DND-41 (cell line): ENCODE results near the gene GABBR2.

Source experiments
- ATAC-seq: fragments of 200-7000 bp; cut with Tn5 transposase; 3 replicates; pipeline ENCODE4 v1.9.1; 2021; ENCODE audit warnings: low read depth; ENCODE audit not compliant: insufficient read depth
- DNase-seq: peaks from one replicate; pipeline ENCODE4 v3.0.0-alpha.2; 2020
- H2AFZ ChIP-seq: 2 replicates; pipeline ENCODE4 v1.6.0; 2012; ENCODE audit warnings: low read depth, low read length
- H3K27ac ChIP-seq: 2 replicates; pipeline ENCODE4 v1.5.1; 2012; ENCODE audit warnings: low read length, inconsistent platforms
- H3K27me3 ChIP-seq: fragments of 200-600 bp; sonication (generic); 2 replicates; pipeline ENCODE4 v1.6.0; 2012; ENCODE audit warnings: low read length, mild to moderate bottlenecking, inconsistent platforms; ENCODE audit not compliant: insufficient read depth, poor library complexity
- H3K36me3 ChIP-seq: 2 replicates; pipeline ENCODE4 v1.5.1; 2012; ENCODE audit warnings: low read length, inconsistent platforms; ENCODE audit not compliant: insufficient read depth
- H3K4me1 ChIP-seq: 2 replicates; pipeline ENCODE4 v1.5.1; 2012; ENCODE audit warnings: mild to moderate bottlenecking, low read length; ENCODE audit not compliant: insufficient read depth
- H3K4me2 ChIP-seq: 2 replicates; pipeline ENCODE4 v1.6.0; 2012; ENCODE audit warnings: mild to moderate bottlenecking, moderate library complexity, low read length, inconsistent platforms; ENCODE audit not compliant: insufficient read depth
- H3K4me3 ChIP-seq, 2 experiments: fragments of 200-600 bp in 1 of 2; shearing (Covaris generic) in 1 of 2; 2 replicates each; pipeline ENCODE4 v1.5.1; 2012 to 2016; ENCODE audit warnings: inconsistent platforms in 2 of 2, low read length in 2 of 2, mild to moderate bottlenecking in 2 of 2, low read depth in 1 of 2, moderate library complexity in 1 of 2
- H3K79me2 ChIP-seq: 2 replicates; pipeline ENCODE4 v1.6.0; 2012; ENCODE audit warnings: low read length, inconsistent platforms; ENCODE audit not compliant: insufficient read depth
- H3K9ac ChIP-seq: 2 replicates; pipeline ENCODE4 v1.6.0; 2012; ENCODE audit warnings: low read depth, mild to moderate bottlenecking, inconsistent platforms, low read length, moderate library complexity
- H3K9me3 ChIP-seq: 2 replicates; pipeline ENCODE4 v1.5.1; 2012; ENCODE audit warnings: low read length, moderate library complexity, mild to moderate bottlenecking, inconsistent platforms; ENCODE audit not compliant: insufficient read depth, severe bottlenecking
- H4K20me1 ChIP-seq: 2 replicates; pipeline ENCODE4 v1.6.0; 2012; ENCODE audit warnings: low read length; ENCODE audit not compliant: insufficient read depth
- EZH2 ChIP-seq: IDR thresholded peaks from 3 replicates; pipeline ENCODE4 v1.6.1; 2012; ENCODE audit warnings: borderline replicate concordance, low read depth, mild to moderate bottlenecking, moderate library complexity, low read length, inconsistent platforms; ENCODE audit not compliant: severe bottlenecking
- TF ChIP-seq, protein P1 (sequence below): IDR thresholded peaks from 2 replicates; pipeline ENCODE4 v1.5.1; 2012; ENCODE audit warnings: borderline replicate concordance, low read length, moderate library complexity, mild to moderate bottlenecking; ENCODE audit not compliant: poor library complexity, severe bottlenecking; ENCODE audit errors: extremely low read depth

The GABBR2 gene

GRCh38 chr9:98312365-98312764, 396.4 kb downstream of the GABBR2 start:
- DNase-seq, result no peak
- Histone ChIP-seq H3K36me3 (no peaks in the 10 kb centered on the region), H3K79me2 (no peaks in the 10 kb centered on the region), H3K27ac (no peak overlapping the region), H3K4me1 (no peaks in the 10 kb centered on the region), H3K4me3 (no peak overlapping the region), H3K9ac (no peak overlapping the region), H3K27me3 (no peaks in the 10 kb centered on the region), H3K4me2 (no peak overlapping the region), H3K9me3 (no peaks in the 10 kb centered on the region), H2AFZ (no peak overlapping the region), H4K20me1 (no peaks in the 10 kb centered on the region)
- TF ChIP-seq, protein P1, sequence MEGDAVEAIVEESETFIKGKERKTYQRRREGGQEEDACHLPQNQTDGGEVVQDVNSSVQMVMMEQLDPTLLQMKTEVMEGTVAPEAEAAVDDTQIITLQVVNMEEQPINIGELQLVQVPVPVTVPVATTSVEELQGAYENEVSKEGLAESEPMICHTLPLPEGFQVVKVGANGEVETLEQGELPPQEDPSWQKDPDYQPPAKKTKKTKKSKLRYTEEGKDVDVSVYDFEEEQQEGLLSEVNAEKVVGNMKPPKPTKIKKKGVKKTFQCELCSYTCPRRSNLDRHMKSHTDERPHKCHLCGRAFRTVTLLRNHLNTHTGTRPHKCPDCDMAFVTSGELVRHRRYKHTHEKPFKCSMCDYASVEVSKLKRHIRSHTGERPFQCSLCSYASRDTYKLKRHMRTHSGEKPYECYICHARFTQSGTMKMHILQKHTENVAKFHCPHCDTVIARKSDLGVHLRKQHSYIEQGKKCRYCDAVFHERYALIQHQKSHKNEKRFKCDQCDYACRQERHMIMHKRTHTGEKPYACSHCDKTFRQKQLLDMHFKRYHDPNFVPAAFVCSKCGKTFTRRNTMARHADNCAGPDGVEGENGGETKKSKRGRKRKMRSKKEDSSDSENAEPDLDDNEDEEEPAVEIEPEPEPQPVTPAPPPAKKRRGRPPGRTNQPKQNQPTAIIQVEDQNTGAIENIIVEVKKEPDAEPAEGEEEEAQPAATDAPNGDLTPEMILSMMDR, result no peak
- TF ChIP-seq EZH2, result no peak
- ATAC-seq, result no peak

GRCh38 chr9:98311541-98311940, 397.2 kb downstream of the GABBR2 start:
- no peaks in the 10 kb centered on the region for H3K9me3 ChIP-seq
- H3K27ac ChIP-seq, result no peak overlapping the region
- no peaks in the 10 kb centered on the region for H3K79me2 ChIP-seq
- no peaks in the 10 kb centered on the region for H3K36me3 ChIP-seq
- DNase-seq, result no peak
- H2AFZ ChIP-seq, result no peak overlapping the region
- TF ChIP-seq, protein P1, result no peak
- no peak for TF ChIP-seq EZH2
- no peak for ATAC-seq
- no peaks in the 10 kb centered on the region for H4K20me1 ChIP-seq
- H3K9ac ChIP-seq, result no peak overlapping the region
- H3K4me2 ChIP-seq, result no peak overlapping the region
- no peak overlapping the region for H3K4me3 ChIP-seq
- H3K27me3 ChIP-seq, result peaks cover 3% of the 10 kb centered on the region
- H3K4me1 ChIP-seq, result no peaks in the 10 kb centered on the region

GRCh38 chr9:98310752-98311392, 397.9 kb downstream of the GABBR2 start:
- no peak overlapping the region for H3K4me2 ChIP-seq
- H2AFZ ChIP-seq, result no peak overlapping the region
- no peaks in the 10 kb centered on the region for H3K4me1 ChIP-seq
- H3K36me3 ChIP-seq, result no peaks in the 10 kb centered on the region
- no peak overlapping the region for H3K9ac ChIP-seq
- no peak overlapping the region for H3K27ac ChIP-seq
- no peaks in the 10 kb centered on the region for H3K79me2 ChIP-seq
- H3K4me3 ChIP-seq, result no peak overlapping the region
- TF ChIP-seq, protein P1, result no peak
- TF ChIP-seq EZH2, result no peak
- no peak for DNase-seq
- peaks cover 3% of the 10 kb centered on the region for H3K27me3 ChIP-seq
- ATAC-seq, result no peak
- no peaks in the 10 kb centered on the region for H3K9me3 ChIP-seq
- H4K20me1 ChIP-seq, result no peaks in the 10 kb centered on the region
